IgD-negative memory B cell (primary cell): ENCODE results near the gene FGR. TPM values are rescaled to one million over a fixed set of nuclear protein-coding genes. Genes with fewer than 3 reads are reported as not detected.

ENCODE experiments used
- H3K27ac Mint-ChIP-seq, 3 donors: one replicate each; pipeline ENCODE4 v1.8.0; 2020 to 2022; ENCODE audit warnings: mild to moderate bottlenecking in 3 of 3, mixed read lengths in 3 of 3, moderate library complexity in 1 of 3
- H3K27me3 Mint-ChIP-seq: one replicate; pipeline ENCODE4 v1.8.0; 2021; ENCODE audit warnings: mixed read lengths
- H3K36me3 Mint-ChIP-seq: one replicate; pipeline ENCODE4 v1.8.0; 2020; ENCODE audit warnings: mild to moderate bottlenecking, mixed read lengths
- H3K4me1 Mint-ChIP-seq, 3 donors: one replicate each; pipeline ENCODE4 v1.8.0; 2020 to 2022; ENCODE audit warnings: mixed read lengths in 3 of 3, mild to moderate bottlenecking in 1 of 3
- H3K4me3 Mint-ChIP-seq, 4 donors: one replicate each; pipeline ENCODE4 v1.8.0; 2020 to 2022; ENCODE audit warnings: mild to moderate bottlenecking in 4 of 4, mixed read lengths in 4 of 4, moderate library complexity in 3 of 4
- H3K9me3 Mint-ChIP-seq, 3 donors: one replicate each; pipeline ENCODE4 v1.8.0; 2020 to 2021; ENCODE audit warnings: mixed read lengths in 3 of 3, mild to moderate bottlenecking in 1 of 3
- polyA plus RNA-seq: library from polyadenylated mRNA; unstranded; fragments of 300-500 nt; fragmentation: Illumina TruSeq; gene quantifications from one replicate; pipeline ENCODE4 v1.2.3, GENCODE V29; 2021

Gene FGR
- polyA plus RNA-seq, 1 donor from 2014 or later = 72.0 TPM

GRCh38 chr1:27562534-27563340, 72.2 kb downstream of the FGR start:
- Mint-ChIP-seq H3K9me3 (no peaks in the 10 kb centered on the region), H3K27ac (peak overlapping the region in 1 of 3 donors; percentile 25), H3K27me3 (no peaks in the 10 kb centered on the region), H3K4me1 (peaks cover 0 to 22% (median 3%) of the 10 kb centered on the region in 3 donors), H3K36me3 (no peaks in the 10 kb centered on the region), H3K4me3 (peak overlapping the region in 1 of 4 donors; percentile 22)

Other genes with a start within 250 kb of the FGR start
- gene GPR3, start 242.6 kb downstream of the FGR start, polyA plus RNA-seq = 0.16 TPM
- gene WASF2, start 145.0 kb downstream of the FGR start, polyA plus RNA-seq = 105 TPM
- 1.1 TPM for gene AHDC1, start 31.0 kb downstream of the FGR start, polyA plus RNA-seq
- gene IFI6, start 37.0 kb upstream of the FGR start, polyA plus RNA-seq = 68.2 TPM
- 6.5 TPM for gene FAM76A, start 90.8 kb upstream of the FGR start, polyA plus RNA-seq
- gene STX12, start 138.0 kb upstream of the FGR start, polyA plus RNA-seq = 16.0 TPM
- 31.7 TPM for gene PPP1R8, start 195.6 kb upstream of the FGR start, polyA plus RNA-seq
- gene THEMIS2, start 237.4 kb upstream of the FGR start, polyA plus RNA-seq = 70.0 TPM